ENCODE results near the gene SPOCK1. TPM values are rescaled to one million over a fixed set of nuclear protein-coding genes. Genes with fewer than 3 reads are reported as not detected.

SPOCK1 gene
- total RNA-seq, 1 experiment from 2014 or later = 10.9 TPM

GRCh38 chr5:137231540-137231939 is 267.6 kb downstream of the SPOCK1 start:
- H3K4me3 Mint-ChIP-seq = no peak overlapping the region
- Histone ChIP-seq H3K27ac (ENCODE audit: insufficient read length, low read depth, low read length) (no peak overlapping the region), H3T11ph (ENCODE audit: low read length) (no peak overlapping the region), H3K79me1 (ENCODE audit: insufficient read depth, low read depth, low read length, poor library complexity, severe bottlenecking) (no peaks in the 10 kb centered on the region), H2BK5ac (ENCODE audit: insufficient read length, low read length) (no peak overlapping the region), H3K4ac (ENCODE audit: low read depth, low read length) (no peak overlapping the region), H3K9me3 (ENCODE audit: control insufficient read depth, low read depth, low read length) (no peaks in the 10 kb centered on the region), H4K5ac (ENCODE audit: insufficient read length, low read depth, low read length) (no peak overlapping the region), H2BK20ac (ENCODE audit: low read depth, low read length, poor library complexity, severe bottlenecking) (no peak overlapping the region), H3K56ac (ENCODE audit: insufficient read length, low read depth, low read length) (no peak overlapping the region), H3K9ac (ENCODE audit: extremely low read depth, insufficient read length, low read length) (no peak overlapping the region), H2AFZ (ENCODE audit: low read length) (no peak overlapping the region), H4K20me1 (ENCODE audit: control insufficient read depth, insufficient read depth, insufficient read length) (no peaks in the 10 kb centered on the region), H3K27me3 (ENCODE audit: insufficient read depth, low read length) (no peaks in the 10 kb centered on the region), H3K18ac (ENCODE audit: insufficient read length, low read depth, low read length) (no peak overlapping the region), H3K4me1 (ENCODE audit: insufficient read depth, low read length) (no peaks in the 10 kb centered on the region; the same call in 1 of the 2 replicates), H4K8ac (replicated peaks; ENCODE audit: insufficient read length, low read depth, low read length) (no peak overlapping the region), H3K23ac (ENCODE audit: insufficient read length, low read depth, low read length) (no peak overlapping the region), H2BK15ac (ENCODE audit: low read depth, low read length) (no peak overlapping the region), H3K23me2 (ENCODE audit: insufficient read length, low read depth, low read length, poor library complexity, severe bottlenecking) (no peaks in the 10 kb centered on the region), H2BK12ac (ENCODE audit: insufficient read length, low read depth, low read length) (no peak overlapping the region), H3K4me2 (ENCODE audit: insufficient read depth, insufficient read length, low read length) (no peak overlapping the region), H2BK120ac (ENCODE audit: low read depth, low read length, poor library complexity, severe bottlenecking) (no peak overlapping the region), H3K14ac (ENCODE audit: insufficient read depth, low read length) (no peak overlapping the region), H4K91ac (ENCODE audit: insufficient read length, low read depth, low read length) (no peak overlapping the region), H3K79me2 (ENCODE audit: insufficient read depth, low read length) (no peaks in the 10 kb centered on the region), H2AK5ac (ENCODE audit: insufficient read length, low read length) (no peak overlapping the region)
- no peak overlapping the region for H3K27ac Mint-ChIP-seq
- TF ChIP-seq CTCF (conservative IDR thresholded peaks at IDR 0.05) = no peak
- H3K27me3 Mint-ChIP-seq (ENCODE audit: low read depth) = no peaks in the 10 kb centered on the region
- peaks cover 3% of the 10 kb centered on the region in 2 experiments; a peak in 2 of 5 replicates for H3K9me3 Mint-ChIP-seq
- H3K4me1 Mint-ChIP-seq = peaks cover 5 to 6% of the 10 kb centered on the region in 2 experiments
- no peak for DNase-seq
- H3K36me3 Mint-ChIP-seq (ENCODE audit: insufficient read depth in 1 of 3, low read depth in 3 of 3) = peaks cover 0 to 3% (median 0%) of the 10 kb centered on the region in 3 experiments; a peak in 2 of 7 replicates

All from H9 (cell line).